NCI-H226 (cell line): ENCODE data around the gene PRSS1.
"Not testable (repeated sequence)": the region's sequence is repeated elsewhere in the genome, so short reads cannot be mapped to it uniquely, and the experiment has no call there.

Experiments
- DNase-seq: peaks from one replicate; pipeline ENCODE4 v3.0.0-alpha.2; 2015

PRSS1 gene

GRCh38 chr7:142749218-142749993 is at the start of gene PRSS1:
Gene PRSS1, plus strand, starts transcription at chr7:142749472. Its CDS starts 13 bp downstream, at chr7:142749485.
- DNase-seq, result no peak

GRCh38 chr7:142700935-142701334 is 48.3 kb upstream of the PRSS1 start:
- not testable (repeated sequence) for DNase-seq

- no peak for DNase-seq
Measured at GRCh38 chr7:142703655-142704305, 45.5 kb upstream of the PRSS1 start.

- DNase-seq, result not testable (repeated sequence)
Measured at GRCh38 chr7:142708726-142709125, 40.5 kb upstream of the PRSS1 start.

- DNase-seq, result no peak
Measured at GRCh38 chr7:142709921-142710320, 39.4 kb upstream of the PRSS1 start.

- DNase-seq, result no peak
Measured at GRCh38 chr7:142711196-142711595, 38.1 kb upstream of the PRSS1 start.

GRCh38 chr7:142711746-142712616 is 37.3 kb upstream of the PRSS1 start:
- no peak for DNase-seq

GRCh38 chr7:142712617-142712957 is 36.7 kb upstream of the PRSS1 start:
- no peak for DNase-seq

- DNase-seq, result no peak
Measured at GRCh38 chr7:142714375-142714774, 34.9 kb upstream of the PRSS1 start.

- no peak for DNase-seq
Measured at GRCh38 chr7:142716596-142716995, 32.7 kb upstream of the PRSS1 start.

GRCh38 chr7:142717453-142717852 is 31.8 kb upstream of the PRSS1 start:
- no peak for DNase-seq

GRCh38 chr7:142718313-142718712 is 31.0 kb upstream of the PRSS1 start:
- no peak for DNase-seq

GRCh38 chr7:142720172-142720773 is 29.0 kb upstream of the PRSS1 start:
- DNase-seq, result no peak

GRCh38 chr7:142720986-142721385 is 28.3 kb upstream of the PRSS1 start:
- DNase-seq, result no peak

GRCh38 chr7:142722248-142722794 is 27.0 kb upstream of the PRSS1 start:
- no peak for DNase-seq

- no peak for DNase-seq
Measured at GRCh38 chr7:142733271-142733670, 16.0 kb upstream of the PRSS1 start.

- DNase-seq, result no peak
Measured at GRCh38 chr7:142739923-142740492, 9.3 kb upstream of the PRSS1 start.

- DNase-seq, result no peak
Measured at GRCh38 chr7:142740786-142741185, 8.5 kb upstream of the PRSS1 start.

GRCh38 chr7:142741932-142742331 is 7.3 kb upstream of the PRSS1 start:
- DNase-seq, result not testable (repeated sequence)

- DNase-seq, result no peak
Measured at GRCh38 chr7:142745091-142745635, 4.1 kb upstream of the PRSS1 start.

GRCh38 chr7:142745745-142746144 is 3.5 kb upstream of the PRSS1 start:
- no peak for DNase-seq

- no peak for DNase-seq
Measured at GRCh38 chr7:142746264-142746663, 3.0 kb upstream of the PRSS1 start.
